ENCODE measurements around the gene SGMS1. TPM values are rescaled to one million over a fixed set of nuclear protein-coding genes. Genes with fewer than 3 reads are reported as not detected.

SGMS1 gene
- total and polyA plus RNA-seq, 2 experiments from 2014 or later, result 15.0 to 34.7 TPM

GRCh38 chr10:50295367-50295766, 328.4 kb downstream of the SGMS1 start:
- Mint-ChIP-seq H3K36me3 (ENCODE audit: low read depth) (no peaks in the 10 kb centered on the region), H3K4me3 (no peak overlapping the region), H3K9me3 (peaks cover 2% of the 10 kb centered on the region; the same call in 2 of the 3 replicates), H3K4me1 (no peaks in the 10 kb centered on the region), H3K27ac (no peak overlapping the region), H3K27me3 (ENCODE audit: insufficient read depth, low read depth, poor library complexity) (peaks cover 1% of the 10 kb centered on the region)
- Histone ChIP-seq H3K4me3 (no peak overlapping the region), H2AFZ (no peak overlapping the region), H3K4me2 (no peak overlapping the region), H4K20me1 (replicated peaks; ENCODE audit: insufficient read depth) (no peaks in the 10 kb centered on the region), H3K9me2 (ENCODE audit: insufficient read depth) (peaks cover 4% of the 10 kb centered on the region; the same call in 1 of the 2 replicates), H3K27ac (ENCODE audit: low read depth) (no peak overlapping the region), H3K27me3 (ENCODE audit: insufficient read depth) (no peaks in the 10 kb centered on the region), H3F3A (replicated peaks; ENCODE audit: low read depth) (no peaks in the 10 kb centered on the region), H3K4me1 (ENCODE audit: insufficient read depth) (no peaks in the 10 kb centered on the region), H3K79me2 (replicated peaks; ENCODE audit: insufficient read depth) (no peaks in the 10 kb centered on the region), H3K36me3 (ENCODE audit: insufficient read depth) (no peaks in the 10 kb centered on the region)
- no peak for TF ChIP-seq POLR2AphosphoS5 (IDR thresholded peaks at IDR 0.05; ENCODE audit: low read depth)
- no peak for TF ChIP-seq ETS1 (IDR thresholded peaks at IDR 0.05)
- TF ChIP-seq EZH2phosphoT487 (IDR thresholded peaks at IDR 0.05; ENCODE audit: unreplicated experiment), result no peak
- no peak for TF ChIP-seq ZNF462 (CRISPR knock-in tag; IDR thresholded peaks at IDR 0.05)
- no peak for TF ChIP-seq ZNF114 (CRISPR knock-in tag; IDR thresholded peaks at IDR 0.05)
- no peak for TF ChIP-seq EZH2 (IDR thresholded peaks at IDR 0.05; ENCODE audit: low read depth, unreplicated experiment)
- no peak for TF ChIP-seq ZNF331 (CRISPR knock-in tag; IDR thresholded peaks at IDR 0.05; ENCODE audit: low read depth)
- no peak for TF ChIP-seq CREB1 (CRISPR knock-in tag; IDR thresholded peaks at IDR 0.05; ENCODE audit: low read depth)
- TF ChIP-seq CTCF (conservative IDR thresholded peaks at IDR 0.05; ENCODE audit: low read depth in 2 of 2), result no peak
- TF ChIP-seq NANOG (IDR thresholded peaks at IDR 0.05; ENCODE audit: borderline replicate concordance), result no peak
- TF ChIP-seq JUNB (IDR thresholded peaks at IDR 0.05; ENCODE audit: unreplicated experiment), result no peak
- TF ChIP-seq REST (IDR thresholded peaks at IDR 0.05; ENCODE audit: unreplicated experiment), result no peak
- TF ChIP-seq STAT1 (IDR thresholded peaks at IDR 0.05; ENCODE audit: unreplicated experiment), result no peak
- no peak for DNase-seq (ENCODE audit: low spot score)
- ATAC-seq, result no peak
